ENCODE results near the gene NDUFB10.
A peak's percentile ranks its signal among the peaks of the same experiment; 100 is the strongest.
"Not testable (repeated sequence)": the region's sequence is repeated elsewhere in the genome, so short reads cannot be mapped to it uniquely, and the experiment has no call there.

Gene NDUFB10

DNA sequence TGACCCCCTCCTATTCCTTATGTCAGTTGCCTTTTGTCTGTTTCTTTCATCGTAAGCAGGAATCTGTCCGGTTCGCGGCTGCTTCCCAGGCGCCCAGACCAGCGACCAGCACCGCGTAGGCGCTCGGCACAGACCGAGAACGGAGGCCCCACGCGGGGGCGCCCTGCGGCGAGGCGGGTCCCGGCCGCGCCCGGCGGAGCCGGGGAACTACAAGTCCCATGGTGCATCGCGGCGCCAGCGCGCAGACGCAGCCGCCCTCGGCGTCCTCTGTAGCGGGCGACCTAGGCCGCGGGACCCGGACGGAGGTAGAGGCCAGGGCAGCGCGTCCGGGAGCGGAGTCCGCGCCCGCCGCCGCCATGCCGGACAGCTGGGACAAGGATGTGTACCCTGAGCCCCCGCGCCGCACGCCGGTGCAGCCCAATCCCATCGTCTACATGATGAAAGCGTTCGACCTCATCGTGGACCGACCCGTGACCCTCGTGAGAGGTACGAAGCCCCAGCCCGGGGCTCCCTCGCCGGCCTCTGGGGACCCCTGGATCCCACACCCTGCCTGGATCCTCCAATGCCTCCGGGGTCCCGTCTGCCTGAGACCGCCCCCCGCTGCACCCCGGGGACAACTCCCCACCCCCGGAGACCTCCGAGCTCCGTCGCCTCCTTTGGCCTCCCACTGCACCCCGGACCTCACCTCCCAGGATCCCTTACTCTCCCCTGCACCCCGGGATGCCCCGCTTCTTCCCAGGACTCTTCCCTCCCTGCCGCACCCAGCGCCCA lies at the start of gene NDUFB10:
Gene NDUFB10, plus strand, starts transcription at position 270 of the 771 bp plus-strand sequence. Its CDS starts 87 bp downstream, at position 357.
- DNase-seq = peak; percentile 94

DNA sequence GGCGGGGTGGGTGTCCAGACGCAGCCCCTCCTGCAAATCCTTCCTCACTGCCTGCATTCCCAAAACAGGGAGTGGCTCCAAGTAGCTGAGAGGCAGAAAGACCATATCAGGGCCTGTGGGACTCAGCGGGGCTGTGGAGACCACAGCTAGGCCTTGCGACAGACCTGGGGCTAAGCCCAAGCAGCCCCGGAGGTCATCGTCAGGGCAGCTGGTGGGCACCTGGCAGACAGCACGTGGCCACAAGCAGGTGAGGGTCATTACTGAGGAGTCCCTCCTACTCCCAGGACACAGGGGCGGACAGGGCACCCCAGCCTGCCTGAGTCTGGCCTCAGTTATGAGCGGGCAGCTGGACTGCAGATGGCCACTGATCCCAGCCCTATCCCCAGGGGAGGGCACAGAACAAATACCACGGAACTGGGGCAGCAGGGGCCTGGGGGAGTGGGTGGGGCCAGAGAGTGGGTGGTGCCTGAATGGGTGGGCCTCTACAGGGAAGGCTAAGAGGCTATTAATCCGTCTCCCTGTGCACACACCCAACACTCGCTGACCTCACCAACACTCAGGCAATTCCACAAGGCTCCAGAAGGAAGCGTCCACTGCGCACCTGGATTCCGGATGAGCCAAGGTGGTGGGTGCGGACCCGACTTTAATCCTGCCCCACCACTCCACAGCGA lies 49.6 kb upstream of the NDUFB10 start:
- DNase-seq = no peak

DNA sequence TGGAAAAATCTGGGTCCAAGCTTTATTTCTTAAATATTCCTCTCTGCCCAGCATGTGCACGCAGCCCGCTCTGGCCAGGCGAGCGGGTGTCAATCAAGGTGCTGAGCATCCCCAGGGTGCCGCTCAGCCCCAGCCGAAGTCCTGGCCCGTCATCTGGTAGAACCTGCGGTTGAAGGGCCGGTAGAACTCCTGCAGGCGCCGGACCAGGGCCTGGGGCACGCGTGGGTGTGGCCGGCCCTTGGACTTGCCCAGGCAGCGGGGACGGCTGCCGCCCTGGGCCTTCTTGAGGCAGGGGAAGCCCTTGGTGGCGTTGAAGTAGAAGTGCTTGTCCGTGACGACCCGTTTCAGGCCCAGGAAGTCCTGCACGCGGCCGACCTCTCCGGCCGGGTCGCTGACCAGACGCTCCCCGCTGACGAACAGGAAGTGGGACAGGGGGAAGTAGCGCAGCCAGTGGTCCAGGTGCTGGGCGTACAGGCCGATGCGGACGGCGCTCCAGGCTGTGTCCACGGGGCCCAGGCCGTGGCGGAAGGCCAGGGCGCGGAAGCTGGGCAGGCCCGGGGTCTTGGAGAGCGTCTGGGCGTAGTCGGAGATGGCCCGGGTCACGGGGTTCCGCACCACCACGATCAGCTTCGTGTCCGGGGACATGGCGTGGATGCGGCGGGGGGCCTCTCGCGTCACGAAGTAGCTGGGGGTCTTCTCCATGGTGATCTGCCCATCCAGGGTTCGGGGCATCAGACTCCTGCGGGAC lies 47.7 kb upstream of the NDUFB10 start:
- DNase-seq = no peak

DNA sequence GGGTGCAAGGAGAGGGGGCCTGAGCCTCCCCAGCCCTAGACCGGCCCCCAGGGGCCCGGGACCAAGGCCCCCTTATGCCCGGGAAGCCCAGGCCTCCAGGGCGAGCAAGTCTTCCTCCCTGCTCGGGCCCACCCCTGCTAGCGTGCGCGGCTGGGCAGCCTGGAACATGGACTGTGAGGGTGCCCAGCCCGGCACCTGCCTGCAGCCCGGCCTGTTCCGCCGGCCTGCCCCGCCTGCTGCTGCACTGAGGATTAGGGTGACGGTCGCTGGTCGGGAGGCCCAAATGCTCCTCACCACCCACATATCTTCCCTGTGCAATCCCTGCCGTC lies 47.2 kb upstream of the NDUFB10 start:
- no peak for DNase-seq

DNA sequence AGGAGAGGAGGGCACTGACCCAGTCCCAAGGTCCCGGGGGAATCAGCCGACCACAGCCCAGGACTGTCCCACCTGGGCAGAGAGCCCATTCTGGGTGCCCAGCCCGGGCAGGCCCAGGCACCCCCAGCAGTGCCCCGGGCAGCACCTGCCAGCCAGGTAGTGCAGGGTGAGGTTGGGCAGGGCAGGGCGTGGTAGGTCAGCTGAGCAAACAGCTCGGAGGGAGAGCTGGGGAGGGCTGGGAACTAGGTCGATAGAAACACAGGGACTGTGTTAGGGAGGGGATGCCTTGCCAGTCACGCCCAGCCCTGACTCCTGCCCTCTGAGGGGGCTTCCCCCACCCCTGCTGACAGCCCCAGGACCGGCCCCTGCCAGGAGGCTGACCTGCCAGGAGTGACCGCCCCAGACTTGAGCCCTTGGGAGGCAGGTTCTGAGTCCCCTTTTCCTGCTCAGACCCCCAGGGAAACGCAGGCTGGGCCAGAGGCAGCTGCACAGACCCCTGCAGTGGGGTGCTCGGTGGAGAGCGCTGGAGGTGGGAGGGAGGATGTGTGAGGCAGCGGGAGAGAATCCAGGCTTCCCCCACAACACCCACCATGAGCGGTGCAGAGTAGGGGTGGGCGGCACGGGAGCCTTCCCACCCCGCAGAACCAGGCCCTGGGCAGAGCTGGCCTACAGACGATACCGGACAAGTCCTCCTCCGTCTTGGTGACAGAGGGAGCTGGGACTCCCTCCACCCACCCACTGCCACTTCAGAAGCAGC lies 45.8 kb upstream of the NDUFB10 start:
- no peak for DNase-seq

DNA sequence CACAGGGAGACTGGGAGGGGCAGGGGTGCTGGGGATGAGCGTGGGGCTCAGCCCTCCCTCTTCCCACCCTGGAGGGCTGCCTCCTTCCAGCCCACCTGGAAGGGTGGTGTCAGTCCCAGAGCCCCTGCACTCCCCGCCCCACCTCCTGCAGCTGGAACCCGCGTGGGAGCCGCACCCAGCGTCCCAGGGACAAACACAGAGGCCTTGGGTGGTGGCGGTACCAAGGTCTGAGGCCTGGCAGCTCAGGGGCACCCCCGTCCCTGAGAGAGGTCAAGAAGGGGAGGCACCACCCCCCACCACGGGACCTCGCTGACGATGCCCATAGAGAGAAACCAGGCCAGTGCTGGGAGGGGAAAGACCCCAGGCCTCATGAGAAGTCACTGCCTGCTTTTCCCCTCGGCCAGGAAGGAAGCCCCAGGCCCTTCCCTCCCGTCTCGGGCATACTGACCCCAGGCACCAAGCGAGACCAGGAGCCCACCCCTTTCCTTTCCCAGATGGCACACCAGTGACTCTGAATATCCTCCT lies 45.2 kb upstream of the NDUFB10 start:
- no peak for DNase-seq

DNA sequence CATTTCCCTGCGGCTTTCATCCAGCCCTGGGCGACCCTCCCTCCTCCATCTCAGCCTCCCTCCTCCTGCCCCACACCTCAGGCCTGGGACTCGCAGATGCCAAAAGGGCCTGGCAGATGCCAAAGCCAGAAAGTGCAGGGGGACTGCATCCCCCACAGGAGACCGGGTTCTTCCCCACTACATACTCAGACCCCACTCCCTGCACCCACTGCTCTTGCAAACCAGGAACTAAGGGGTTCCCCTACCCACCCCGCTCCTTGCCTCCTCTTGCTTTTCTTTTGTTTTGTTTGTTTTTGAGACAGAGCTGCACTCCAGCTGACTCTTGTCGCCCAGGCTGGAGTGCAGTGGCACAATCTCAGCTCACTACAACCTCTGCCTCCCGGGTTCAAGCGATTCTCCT lies 44.4 kb upstream of the NDUFB10 start:
- DNase-seq = no peak

DNA sequence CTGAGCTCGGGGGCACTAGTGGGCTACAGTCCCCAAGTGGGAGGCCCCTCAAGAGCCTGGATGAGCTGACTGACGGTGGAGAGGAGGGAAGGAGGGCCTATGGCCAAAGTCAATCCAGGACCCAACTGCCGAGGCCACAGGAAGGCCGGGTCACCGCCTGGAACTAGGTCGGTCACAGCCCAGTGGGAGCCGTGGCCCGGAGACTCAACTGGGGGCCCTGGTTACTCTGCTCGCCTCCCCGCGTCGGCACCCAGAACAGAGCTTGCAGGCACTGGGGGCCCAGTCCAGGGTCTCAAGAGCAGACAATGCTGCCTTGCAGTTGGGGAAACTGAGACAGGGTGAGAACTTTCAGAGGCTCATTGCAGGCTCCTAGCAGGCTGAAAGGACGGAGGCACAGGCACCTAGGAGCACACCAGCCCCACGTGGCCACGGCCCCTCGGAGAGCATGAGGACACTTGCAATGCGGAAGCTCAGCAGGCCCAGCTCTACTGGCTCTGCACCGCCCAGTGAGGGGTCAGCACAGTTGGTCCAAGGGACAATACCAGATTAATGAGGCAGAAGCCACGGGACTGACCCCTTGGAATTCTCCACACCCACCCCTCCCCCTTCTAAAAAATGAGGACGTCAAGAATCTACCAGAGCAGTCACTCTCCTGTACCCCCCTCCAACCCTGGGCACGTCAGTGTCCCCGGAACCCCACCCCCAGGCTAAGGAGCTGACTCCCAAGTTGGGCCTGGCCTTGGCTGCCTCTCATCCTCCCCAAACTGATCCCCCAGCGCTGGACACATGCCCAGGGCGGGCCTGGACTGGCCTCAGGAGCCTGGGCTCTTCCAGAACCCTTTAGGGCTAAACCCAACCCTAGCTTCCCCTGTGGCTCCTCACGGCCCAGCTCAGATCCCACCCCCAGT lies 43.4 kb upstream of the NDUFB10 start:
- DNase-seq = no peak

DNA sequence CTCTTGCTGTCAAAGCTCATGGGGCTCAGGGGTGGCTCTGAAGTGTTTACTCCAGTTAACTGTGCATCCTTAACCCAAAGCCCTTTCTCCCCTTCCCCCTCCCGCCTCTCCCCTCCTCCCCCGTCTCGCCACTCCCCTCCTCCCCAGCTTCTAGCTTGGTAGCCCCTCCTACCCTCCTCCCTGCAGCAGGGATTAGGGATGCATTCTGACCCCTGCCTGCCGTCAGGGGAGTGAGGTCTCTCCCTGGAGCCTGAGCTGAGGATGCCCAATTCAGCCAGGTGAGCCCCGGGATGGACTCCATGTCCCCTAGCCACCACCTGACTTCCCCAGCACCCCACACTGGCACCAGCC lies 42.7 kb upstream of the NDUFB10 start:
- DNase-seq = no peak

DNA sequence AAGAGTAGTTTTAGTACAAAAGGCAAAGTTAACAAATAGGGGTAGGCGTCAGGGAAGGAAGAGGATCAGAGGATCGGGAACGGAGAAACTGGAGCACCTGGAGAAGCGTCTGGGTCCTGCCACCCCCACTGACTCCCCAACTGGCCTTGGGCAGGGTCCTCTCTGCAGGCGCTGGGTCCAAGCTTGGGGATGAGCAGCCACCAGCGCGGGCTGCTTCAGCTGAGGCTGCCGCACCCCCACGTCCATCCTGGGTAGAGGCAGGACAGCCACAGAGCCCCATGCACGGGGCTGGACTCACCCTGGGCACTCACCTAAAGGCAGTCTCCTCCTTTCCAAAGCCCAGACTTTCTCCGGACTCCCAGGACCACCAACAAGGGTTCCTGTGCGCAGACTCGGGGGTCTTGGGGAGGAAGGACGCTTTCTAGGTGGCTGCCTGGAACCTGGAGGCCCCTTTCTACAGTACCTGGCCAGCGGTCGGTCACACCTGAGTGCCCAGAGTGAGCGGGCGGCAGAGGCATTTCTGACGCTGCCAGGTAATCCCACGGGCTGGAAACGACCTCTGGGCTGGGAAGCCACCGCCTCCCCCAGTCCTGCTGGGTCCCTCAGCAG lies 42.2 kb upstream of the NDUFB10 start:
- DNase-seq = no peak

DNA sequence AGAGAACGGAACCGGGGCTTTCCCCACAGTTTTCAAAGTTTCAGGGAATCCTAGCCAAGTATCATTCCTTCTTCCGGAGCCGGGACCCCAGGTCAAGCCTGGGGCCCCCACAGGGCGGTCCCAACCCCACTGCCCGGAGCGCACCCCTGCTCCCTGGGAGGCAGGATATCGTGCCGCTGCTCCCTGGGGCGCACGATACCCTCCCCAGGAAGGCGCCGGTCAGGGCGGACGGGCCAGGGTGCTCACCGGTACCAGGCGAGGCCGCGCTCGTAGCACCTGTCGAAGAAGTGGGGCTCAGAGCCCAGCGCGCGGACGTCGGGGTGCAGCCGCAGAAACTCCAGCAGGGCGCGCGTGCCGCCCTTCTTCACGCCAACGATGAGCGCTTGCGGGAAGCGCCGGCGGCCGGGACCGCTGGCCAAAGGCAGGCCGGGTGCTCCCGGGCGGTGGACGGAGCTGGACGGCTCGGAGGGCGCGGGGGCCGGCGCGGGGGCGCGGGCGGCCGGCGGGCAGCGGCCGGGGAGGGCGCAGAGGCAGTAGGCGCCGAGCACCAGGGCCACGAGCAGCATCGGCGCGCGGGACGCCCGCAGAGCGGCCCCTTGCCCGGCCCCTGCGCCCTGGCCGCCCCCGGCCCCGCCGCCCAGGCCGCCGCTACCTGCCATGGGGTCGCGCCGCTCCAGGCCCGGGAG lies 41.5 kb upstream of the NDUFB10 start:
- DNase-seq = no peak

DNA sequence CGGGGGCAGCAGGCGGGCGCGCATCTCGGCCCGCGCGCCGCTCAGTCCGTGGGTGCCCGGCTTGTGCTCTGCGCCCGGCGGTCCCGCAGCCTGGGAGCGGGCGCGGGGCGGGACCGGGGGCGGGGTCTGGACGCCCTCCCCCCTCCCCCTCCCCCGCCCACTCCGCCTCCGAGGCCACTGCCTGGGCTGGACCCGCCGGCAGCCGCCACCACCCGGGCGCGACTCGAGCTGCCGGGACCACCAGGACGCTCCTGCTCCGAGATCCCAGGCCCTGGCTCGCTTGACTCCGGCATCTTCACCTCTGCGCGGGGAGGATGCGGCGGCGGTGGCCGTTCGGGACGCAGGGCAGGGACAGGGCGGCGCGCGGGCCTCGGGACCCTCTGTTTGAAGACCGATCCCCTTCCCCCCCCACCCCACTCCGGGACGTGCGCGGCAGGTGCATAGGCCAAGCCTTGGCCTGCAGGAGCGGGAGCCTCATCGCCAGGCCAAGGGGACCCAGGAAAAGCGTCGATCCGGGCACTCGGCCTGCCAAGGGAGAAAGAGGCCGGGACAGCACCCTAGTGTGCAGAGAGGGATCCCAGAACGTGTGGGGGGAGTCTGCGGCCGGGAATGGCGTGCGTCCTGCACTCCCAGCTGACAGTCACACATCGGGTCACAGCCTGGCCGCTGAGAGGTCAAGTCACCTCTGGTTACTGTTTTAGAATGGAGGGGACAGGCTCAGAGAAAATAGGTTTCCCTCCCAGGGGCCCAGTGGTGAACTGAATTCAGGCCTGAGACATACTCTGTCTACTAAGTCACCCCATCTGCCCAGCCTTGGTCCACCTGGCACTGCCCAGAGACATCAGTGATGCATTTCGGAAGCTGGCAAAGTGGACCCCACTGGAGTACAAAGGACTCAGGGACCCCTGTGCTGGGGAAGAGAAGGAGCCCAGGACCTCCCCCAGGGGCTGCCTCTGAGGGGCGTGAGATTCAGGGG lies 40.7 kb upstream of the NDUFB10 start, which contains the start of gene HS3ST6:
Gene HS3ST6, minus strand, starts transcription at position 65 of the 976 bp plus-strand sequence. CDS start 92 bp downstream, outside the sequence.
- no peak for DNase-seq

DNA sequence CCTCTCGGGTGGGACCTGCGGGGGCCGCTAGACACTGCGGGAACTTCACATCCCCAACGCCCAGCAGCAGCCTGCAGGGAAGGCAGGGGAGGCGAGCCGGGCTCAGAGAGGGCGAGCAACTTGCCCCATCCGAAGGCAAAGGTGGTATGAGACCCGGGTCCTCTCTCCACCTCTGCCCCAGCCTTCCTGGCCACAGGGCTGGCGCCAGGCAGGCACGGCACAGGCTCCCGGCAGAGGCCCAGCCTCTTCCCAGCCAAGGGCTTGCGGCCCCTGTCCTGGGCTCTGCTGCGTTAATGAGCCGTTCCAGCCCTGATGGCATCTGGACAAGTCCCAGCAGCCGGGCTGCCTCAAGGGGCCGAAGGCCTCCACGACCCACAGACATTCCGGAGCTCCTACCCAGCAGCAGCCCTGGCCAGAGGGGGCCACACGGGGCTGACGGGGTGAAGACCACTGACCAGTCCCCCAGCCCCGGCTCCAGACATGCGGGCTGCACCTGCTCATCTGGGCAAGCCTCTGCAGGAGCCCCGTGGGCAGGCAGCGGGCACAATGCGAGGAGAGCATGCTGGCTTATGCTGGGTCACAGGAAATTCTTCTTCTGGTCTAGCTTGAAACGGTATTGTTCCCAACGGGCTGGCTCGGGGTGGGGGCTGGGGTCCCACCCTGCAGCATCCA lies 39.9 kb upstream of the NDUFB10 start:
- no peak for DNase-seq

DNA sequence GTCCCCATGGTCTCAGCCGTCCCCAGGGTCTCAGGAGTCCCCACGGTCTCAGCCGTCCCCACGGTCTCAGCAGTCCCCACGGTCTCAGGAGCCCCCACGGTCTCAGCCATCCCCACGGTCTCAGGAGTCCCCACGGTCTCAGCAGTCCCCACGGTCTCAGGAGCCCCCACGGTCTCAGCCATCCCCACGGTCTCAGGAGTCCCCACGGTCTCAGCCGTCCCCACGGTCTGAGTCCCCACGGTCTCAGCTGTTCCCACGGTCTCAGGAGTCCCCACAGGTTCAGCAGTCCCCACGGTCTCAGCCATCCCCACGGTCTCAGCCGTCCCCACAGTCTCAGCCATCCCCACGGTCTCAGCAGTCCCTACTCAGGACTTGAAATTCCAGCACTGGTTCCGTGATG lies 39.2 kb upstream of the NDUFB10 start:
- not testable (repeated sequence) for DNase-seq

DNA sequence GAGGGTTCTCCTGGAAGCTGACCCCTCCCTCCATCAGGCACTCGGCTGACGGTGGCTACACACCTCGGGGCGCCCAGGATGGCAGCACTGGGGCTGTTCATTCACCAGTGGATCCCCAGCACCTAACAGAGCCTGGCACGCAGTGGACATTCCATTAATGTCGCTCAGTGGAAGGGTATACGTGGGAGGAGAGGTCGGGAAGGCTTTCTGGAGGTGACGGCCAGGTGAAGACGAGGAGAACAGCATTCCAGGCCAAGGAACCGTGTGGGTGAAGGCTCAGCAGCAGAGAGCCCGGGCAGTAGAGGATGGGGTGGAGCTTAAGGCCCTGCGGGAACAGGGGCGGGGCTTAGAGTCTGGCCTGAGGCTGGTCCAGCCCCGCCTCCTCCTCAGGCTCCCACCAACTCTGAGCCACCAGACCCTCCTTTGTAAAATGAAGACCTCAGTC lies 38.6 kb upstream of the NDUFB10 start:
- DNase-seq = peak; percentile 41

DNA sequence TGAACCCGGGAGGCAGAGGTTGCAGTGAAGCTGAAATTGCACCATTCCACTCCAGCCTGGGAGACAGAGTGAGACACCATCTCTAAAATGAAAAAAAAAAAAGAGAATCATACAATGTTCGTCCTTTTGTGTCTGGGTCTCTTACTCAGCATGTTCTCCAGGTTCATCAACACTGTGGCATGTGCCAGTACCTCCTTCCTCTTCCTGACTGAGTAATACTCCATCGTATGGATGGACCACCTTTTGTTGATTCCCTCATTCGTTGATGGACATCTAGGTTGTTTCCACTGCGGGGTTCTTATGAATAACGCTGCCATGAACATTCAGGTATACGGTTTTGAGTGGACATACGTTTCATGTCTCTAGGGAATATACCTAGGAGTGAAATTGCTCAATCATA lies 37.0 kb upstream of the NDUFB10 start:
- DNase-seq = no peak

DNA sequence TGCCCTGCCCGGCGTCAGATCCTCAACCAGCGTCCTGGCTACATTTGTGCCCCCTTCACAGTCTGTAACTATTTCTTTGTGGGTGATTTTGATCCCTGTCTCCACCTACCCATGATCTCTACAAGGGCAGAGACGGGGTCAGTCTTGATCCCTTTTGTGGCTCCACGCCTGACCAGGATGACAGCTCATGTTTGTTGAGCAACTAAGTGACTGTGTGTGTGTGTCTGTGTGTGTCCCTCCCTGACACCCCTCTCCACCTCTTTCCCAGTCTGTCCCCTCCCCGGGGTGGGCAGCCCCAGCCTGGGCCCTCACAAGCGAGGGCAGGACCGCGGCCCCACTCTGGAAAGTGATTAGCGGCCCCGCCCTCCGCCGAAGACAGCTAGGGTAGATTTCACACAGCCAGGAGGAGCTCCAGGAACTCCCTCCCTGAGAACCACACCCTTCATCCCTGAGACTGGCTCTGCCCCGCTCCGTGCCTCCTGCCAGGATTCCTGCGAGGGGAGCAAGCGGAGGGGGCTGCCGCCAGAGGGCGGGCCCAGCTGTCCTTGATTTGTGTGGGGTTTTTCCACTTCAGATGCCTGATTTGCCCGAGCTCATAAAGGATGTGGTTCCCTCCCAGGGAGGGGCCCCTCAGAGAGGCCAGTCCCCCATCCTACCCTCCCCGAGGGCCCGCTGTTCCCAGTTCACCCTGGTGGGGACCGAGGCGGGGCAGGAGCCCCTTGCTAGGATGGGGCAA lies 35.9 kb upstream of the NDUFB10 start:
- no peak for DNase-seq

DNA sequence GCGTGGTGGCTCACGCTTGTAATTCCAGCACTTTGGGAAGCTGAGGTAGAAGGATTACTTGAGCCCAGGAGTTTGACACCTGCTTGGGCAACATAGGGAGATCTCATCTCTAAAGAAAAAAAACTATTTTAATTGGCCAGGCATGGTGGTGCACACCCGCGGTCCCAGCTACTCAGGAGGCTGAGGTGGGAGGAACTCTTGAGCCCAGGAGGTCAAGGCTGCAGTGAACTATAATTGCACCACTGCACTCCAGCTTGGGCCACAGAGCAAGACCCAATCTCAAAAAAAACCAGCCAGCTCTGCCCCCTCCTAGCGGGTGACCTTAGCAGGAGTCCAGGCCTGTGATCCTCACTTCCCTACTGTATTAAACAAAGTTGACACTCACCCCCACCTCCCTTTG lies 35.2 kb upstream of the NDUFB10 start:
- DNase-seq = no peak
